CMK (cell line): ENCODE data around the gene ANKRD30A.
"Not testable (repeated sequence)": the region's sequence is repeated elsewhere in the genome, so short reads cannot be mapped to it uniquely, and the experiment has no call there.

ENCODE experiments used
- DNase-seq: peaks from one replicate; pipeline ENCODE4 v3.0.0-alpha.2; 2010; ENCODE audit warnings: low read depth

The ANKRD30A gene

DNA sequence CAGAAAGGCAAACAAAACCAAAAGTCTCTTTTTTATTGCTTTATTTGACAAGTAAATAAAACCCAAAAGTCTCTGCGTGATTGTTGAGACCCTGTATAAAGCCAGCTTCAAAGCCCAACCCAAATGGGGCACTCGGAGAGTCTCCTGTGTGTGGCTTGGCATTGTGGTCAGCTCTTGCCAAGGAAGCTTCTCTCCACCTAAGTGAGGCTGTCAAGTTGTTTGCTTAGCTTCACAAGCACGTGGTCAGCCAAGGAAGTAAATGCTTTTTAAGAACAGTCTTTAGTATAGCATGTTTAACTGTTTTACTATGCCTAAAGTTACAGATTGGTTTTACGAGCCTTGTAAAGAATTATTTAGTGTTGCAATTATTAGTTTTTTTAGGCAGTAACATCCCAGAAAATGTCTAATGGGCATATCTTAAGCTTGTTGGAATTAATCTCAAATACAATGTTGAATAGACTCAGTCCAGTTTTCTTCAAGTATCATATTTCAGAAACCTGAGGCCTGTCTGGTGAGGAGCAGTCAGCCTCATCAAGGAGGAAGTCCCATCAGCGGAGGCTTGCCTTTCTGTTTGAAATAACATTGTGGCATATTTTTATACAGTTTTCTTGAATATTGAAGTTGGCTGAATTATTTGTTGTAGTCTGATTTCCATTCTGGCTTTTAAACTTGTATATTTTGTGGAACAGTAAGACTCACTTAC lies 144.3 kb downstream of the ANKRD30A start:
- DNase-seq, result no peak

DNA sequence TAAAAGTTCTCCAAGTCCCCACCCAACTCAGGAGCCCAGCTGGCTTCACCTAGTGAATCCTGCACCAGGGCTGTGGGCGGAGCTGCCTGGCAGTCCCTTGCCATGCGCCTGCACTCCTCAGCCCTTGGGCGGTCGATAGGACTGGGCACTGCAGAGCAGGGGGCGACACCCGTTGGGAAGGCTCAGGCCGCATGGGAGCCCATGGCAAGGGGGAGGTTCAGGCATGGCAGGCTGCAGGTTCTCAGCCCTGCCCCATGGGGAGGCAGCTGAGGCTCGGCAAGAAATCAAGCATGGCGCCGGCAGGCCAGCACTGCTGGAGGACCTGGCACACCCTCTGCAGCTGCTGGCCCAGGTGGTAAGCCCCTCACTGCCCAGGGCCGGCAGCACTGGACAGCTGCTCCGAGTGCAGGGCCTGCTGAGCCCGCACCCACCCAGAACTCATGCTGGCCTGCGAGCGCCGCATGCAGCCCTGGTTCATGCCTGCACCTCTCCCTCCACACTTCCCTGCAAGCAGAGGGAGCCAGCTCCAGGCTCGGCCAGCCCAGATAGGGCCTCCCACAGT lies 149.9 kb downstream of the ANKRD30A start:
- DNase-seq, result no peak

DNA sequence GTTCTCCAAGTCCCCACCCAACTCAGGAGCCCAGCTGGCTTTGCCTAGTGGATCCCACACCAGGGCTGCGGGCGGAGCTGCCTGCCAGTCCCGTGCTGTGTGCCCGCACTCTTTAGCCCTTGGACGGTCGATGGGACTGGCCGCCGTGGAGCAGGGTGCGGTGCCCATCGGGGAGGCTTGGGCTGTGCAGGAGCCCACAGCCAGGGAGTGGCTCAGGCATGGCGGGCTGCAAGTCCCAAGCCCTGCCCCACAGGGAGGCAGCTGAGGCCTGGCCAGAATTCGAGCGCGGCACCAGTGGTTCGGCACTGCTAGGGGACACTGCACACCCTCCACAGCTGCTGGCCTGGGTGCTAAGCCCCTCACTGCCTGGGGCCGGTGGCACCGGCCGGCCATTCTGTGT lies 159.7 kb downstream of the ANKRD30A start:
- DNase-seq, result no peak

DNA sequence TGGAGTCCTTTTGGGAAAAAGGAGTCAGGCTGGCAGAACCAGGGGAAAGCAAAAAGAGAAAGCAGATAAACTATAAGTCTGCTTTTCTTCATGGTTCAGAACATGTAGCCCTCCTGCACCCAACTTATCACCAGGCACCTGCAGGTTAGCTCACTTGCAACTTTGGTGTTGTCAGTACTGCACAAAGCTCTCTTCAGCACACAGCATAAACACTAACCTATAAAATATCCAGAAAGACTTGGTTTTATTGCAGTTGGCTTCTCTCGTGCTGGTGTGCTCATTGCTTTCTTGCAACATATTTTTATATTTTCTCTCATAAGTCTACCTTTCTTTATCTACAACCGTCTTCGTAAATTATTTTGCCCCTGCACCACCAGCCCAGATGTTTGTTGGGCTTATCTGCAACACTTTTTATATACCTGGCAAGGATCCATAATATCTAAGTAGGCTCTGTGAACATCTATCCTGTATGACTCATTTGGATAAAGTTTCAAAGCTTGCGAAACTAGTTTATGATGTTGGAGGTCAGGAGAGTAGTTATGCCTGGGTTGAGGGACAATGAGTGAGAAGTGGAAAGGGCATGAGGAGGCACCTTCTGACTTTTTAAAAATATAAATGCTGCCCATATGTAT lies 164.6 kb downstream of the ANKRD30A start:
- DNase-seq, result no peak

DNA sequence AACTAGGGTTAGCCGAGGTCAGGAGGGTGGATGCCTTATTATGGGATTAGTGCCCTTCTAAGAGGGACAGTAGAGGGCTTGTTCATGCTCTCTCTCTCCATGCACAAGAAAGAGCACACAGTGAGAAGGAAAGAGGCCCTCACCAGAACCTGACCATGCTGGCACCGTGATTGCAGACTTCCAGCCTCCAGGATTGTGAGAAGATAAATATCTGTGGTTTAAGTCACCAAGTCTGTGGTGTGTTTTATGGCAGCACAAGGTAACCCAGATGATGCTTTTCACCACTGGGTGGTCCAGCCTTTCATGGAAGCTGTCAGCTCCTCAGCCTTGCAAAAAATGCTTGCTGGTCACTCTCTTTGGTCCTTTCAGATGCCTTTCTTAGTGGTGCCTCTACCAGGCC lies 175.9 kb downstream of the ANKRD30A start:
- DNase-seq, result no peak

DNA sequence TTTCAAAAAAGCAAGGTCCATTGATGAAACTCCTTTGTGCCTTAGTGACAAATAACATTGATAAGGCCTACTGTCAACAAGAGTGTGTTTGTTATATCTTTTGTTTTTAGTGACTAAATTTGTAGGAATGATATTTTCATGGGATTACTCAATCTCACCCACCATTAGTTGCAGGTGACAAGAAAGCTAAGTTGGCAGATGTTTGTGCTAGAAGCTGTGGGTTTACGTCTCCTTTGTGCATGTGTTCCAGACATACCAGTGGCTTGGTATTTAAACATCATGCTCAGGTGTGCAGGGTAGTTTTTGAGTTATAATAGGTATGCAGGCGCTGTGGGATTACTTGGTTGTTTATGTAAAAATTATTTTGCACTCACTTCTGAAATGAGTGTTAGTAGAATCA lies 178.6 kb downstream of the ANKRD30A start:
- DNase-seq, result no peak

DNA sequence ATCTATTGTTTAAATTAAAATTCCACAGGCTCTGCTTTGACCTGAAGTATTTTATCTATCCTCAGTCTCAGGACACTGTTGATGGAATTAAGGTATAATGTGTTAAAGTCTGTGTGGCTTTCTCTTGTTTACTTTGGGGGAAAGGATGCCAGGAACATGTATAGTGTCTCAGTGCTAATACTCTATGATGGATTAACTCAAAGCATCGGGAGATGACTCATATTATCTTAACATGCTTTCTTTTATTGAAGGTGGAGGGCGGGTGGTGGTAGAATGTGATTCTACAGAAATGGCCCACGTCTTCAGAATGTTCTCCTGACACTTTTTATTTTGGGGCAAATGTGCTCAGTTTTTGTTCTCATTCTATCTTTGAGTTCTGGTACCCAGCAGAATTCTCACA lies 189.0 kb downstream of the ANKRD30A start:
- DNase-seq, result no peak

DNA sequence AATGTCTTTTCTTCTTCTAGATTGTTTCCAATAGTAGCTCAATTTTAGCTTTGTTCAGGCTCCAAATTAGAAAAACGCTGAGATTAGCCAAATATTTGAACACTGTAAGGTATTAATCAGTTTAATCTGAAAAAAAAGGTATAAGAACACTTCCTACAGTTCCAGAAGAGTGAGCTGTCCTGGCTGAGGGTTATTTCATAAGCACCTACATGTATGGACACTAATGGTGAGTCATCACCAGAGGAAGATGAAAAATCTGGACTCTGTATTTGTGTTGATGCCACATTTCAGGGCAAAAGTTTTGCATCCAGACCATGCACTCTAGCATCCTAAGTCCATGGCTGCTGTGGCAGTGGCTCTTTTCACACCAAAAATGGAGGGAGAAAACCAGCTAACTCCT lies 189.5 kb downstream of the ANKRD30A start:
- no peak for DNase-seq

DNA sequence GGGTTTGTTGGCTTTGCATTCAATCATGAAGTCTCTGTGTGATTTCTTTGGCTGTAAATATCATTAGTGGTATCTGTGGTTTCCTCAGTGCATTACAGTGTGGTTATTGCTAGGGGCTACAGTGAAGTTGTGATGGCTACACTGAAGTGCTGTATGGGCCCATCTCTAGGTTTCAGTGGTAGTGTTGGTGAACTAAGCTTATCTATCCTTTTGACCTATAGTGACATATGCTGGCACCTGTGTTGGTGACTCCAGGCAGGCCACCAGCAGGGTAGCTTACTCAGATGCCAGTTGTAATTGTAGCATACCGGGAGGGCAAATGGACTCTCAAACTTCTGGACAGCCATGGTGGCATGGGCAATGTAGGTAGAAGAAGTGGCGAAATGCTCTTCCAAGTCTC lies 219.0 kb downstream of the ANKRD30A start:
- DNase-seq, result no peak

DNA sequence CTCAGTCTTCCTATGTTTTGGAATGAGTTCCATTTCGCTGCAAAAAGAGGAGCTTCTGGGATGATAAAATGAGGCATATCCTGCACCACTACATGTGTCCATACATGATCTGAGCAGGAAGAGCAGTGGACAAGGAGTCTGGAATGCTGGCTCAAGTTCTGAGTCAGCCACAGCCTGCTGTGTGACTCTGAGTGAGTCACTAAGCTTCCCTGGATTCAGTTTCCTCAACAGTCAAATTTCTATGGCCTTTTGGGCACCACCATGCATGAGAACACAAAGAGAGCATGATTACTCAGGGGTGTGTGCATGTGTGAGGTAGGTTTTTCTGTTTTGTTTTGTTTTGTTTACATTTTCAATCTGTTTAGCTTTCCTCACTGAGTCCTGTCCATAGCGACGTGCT lies 254.6 kb downstream of the ANKRD30A start:
- DNase-seq, result no peak

DNA sequence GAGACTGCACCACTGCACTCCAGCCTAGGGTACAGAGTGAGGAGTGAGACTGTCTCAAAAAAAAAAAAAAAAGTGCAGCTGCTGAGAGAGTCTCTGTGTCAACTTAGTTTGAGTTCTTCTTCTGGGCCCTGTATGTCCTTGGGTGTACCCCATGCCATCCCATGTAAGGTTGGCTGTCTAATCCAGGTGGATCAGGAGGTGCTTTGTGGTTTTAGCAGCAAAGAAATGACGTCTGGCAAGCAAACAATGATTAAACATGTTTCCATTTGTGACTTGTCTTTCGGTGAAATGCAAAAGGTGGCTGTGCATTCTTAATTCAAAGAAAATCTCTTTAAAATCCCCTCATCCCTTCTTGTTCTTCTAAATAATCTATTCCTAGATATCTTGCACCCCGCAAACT lies 255.9 kb downstream of the ANKRD30A start:
- DNase-seq, result no peak

DNA sequence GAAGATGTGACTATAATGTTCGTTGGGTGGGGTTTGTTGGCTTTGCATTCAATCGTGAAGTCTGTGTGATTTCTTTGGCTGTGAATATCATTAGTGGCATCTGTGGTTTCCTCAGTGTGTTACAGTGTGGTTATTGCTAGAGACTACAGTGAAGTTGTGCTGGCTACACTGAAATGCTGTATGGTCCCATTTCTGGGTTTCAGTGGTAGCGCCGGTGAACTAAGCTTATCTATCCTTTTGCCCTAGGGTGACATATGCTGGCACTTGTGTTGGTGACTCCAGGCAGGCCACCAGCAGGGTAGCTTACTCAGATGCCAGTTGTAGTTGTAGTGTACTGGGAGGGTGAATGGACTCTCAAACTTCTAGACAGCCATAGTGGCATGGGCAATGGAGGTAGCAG lies 259.5 kb downstream of the ANKRD30A start:
- DNase-seq, result no peak

DNA sequence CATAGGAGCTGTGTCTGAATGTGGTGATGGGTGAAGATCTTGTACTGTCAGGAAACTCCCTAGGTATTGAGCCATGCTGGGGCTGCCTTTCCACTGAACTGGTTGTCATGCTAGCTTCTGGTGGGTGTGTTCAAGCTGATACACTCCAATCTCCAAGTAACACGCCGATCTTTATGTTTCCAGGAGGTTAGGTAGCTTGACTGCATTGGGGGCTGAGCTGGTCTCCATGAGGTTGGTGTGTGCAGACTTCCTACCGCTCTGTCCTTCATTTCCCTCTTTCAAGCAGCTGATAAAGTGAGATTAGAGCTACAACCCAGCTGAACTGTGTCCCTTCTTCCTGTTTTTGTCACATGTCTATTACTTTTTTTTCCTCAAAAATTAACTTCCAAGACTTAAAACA lies 265.5 kb downstream of the ANKRD30A start:
- peak; percentile 98 for DNase-seq

DNA sequence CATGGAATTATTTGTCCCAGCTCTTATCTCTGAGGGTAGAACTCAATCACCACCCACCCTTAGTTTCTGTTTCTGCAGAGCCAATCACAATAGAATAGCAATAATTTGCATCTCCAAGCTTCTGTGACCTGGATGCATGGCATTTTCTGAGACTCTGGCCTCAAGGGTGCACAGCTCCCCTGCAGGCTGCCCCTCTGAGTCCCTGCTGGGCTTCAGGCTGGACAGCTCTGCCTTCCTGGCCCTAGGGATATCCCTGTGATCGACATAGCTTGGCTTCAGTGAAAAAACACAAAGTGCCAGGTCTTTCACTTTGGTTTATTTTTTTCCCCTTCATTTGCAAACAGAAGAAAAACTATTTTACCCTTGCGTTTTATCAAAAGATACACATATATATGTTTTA lies 275.4 kb downstream of the ANKRD30A start:
- not testable (repeated sequence) for DNase-seq

DNA sequence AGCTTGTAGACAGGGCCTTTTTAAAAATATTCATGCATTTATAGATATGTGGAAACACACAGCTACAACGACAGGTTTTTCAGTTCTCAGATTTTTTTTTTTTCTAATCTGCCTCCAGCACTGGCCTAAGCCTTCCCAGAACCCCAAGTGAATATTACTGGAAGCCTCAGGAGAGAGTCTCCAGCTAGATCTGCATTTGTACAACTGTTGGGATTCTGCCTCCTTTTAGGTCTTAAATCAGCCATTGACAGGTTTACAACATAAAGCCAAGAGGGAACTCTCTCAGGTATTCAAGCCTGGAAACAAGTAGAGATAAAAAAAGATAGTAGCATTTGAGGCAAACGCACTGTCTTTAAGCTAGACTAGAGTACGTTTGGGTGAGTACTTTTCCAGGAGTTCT lies 275.8 kb downstream of the ANKRD30A start:
- DNase-seq, result no peak

DNA sequence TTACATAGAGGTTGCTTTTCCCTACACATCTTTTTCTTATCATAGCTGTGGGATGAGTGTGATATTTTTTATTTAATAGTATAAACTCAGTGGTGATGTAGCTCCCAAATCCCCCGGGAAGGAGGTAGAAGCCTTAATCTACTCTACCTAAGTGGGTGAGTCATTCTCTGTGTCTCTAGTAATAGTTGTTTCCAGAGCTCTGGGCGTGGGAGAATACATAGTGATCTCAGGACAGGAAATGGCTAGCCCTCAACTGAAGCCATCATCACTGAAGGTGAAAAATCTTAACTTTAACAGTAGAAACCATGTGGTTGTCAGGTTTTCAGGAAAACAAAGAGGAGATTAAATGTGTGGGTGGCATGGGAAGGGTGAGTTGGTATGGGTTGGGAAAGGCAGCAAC lies 278.4 kb downstream of the ANKRD30A start:
- DNase-seq, result no peak
